Uterus (tissue), 4 donors: ENCODE measurements around the gene IFI6. TPM values are rescaled to one million over a fixed set of nuclear protein-coding genes. Genes with fewer than 3 reads are reported as not detected.

ENCODE experiments used
- DNase-seq, 2 donors: peaks; one replicate each; pipeline ENCODE4 v3.0.0-alpha.2; 2019 to 2020
- H3K27ac ChIP-seq, 2 donors: fragments of 200-600 bp; sonication (generic); 1 replicate in 1 of 2; 2 replicates in 1 of 2; pipeline ENCODE4 v1.5.1; 2016 to 2018
- H3K27me3 ChIP-seq, 2 donors: fragments of 200-600 bp; sonication (generic); one replicate each; pipeline ENCODE4 v1.5.1; 2018 to 2019; ENCODE audit warnings: control low read depth in 1 of 2
- H3K36me3 ChIP-seq, 2 donors: fragments of 200-600 bp; sonication (generic); one replicate each; pipeline ENCODE4 v1.5.1; 2019; ENCODE audit warnings: control low read depth in 1 of 2
- H3K4me1 ChIP-seq, 2 donors: fragments of 200-600 bp; sonication (generic); one replicate each; pipeline ENCODE4 v1.5.1; 2018 to 2019; ENCODE audit warnings: control low read depth in 1 of 2
- H3K4me3 ChIP-seq, 2 donors: fragments of 200-600 bp; sonication (generic); 1 replicate in 1 of 2; 2 replicates in 1 of 2; pipeline ENCODE4 v1.5.1; 2018 to 2019; ENCODE audit warnings: mild to moderate bottlenecking in 1 of 2
- H3K9me3 ChIP-seq, 2 donors: fragments of 200-600 bp; sonication (generic); one replicate each; pipeline ENCODE4 v1.5.1; 2019; ENCODE audit warnings: control low read depth in 1 of 2
- POLR2A ChIP-seq, 2 donors: fragments of 450-650 bp; IDR thresholded peaks; one replicate each; pipeline ENCODE4 v1.6.1; 2016; ENCODE audit warnings: antibody characterized with exemption in 2 of 2, mild to moderate bottlenecking in 1 of 2, moderate library complexity in 1 of 2
- intact Hi-C: fragments of 100-400 bp; cut with DNase I; formaldehyde crosslinking; loops from one replicate; pipeline ENCODE4 v1.15.1; 2023; ENCODE audit warnings: low total_unique reads
- total RNA-seq, 4 donors: library from RNA; depleted of rRNA in 3 of 4; stranded (reverse); fragments of >200 nt in 3 of 4; gene quantifications; one replicate each; pipeline versions ENCODE4 v1.1.0 to v1.2.4, GENCODE V29; 2014 to 2023
- TF ChIP-seq, protein P1 (sequence below), 4 experiments: fragments of 200-600 bp in 2 of 4; fragments of 450-650 bp in 2 of 4; sonication (generic) in 2 of 4; IDR thresholded peaks; one replicate each; pipeline ENCODE4 v1.5.1; 2016 to 2019; ENCODE audit warnings: antibody characterized with exemption in 4 of 4, mild to moderate bottlenecking in 2 of 4, moderate library complexity in 1 of 4
- donor health status: DM: yes; HTN: yes; CAD: no.

Gene IFI6
- total RNA-seq, 4 donors from 2014 or later: 64.4 to 103 (median 79.5) TPM

GRCh38 chr1:27660300-27660835, 11.6 kb downstream of the IFI6 start:
- Histone ChIP-seq H3K9me3 (no peaks in the 10 kb centered on the region), H3K27me3 (no peaks in the 10 kb centered on the region), H3K27ac (peak overlapping the region; percentile 92), H3K4me1 (peaks cover 0 to 3% of the 10 kb centered on the region in 2 donors), H3K36me3 (no peaks in the 10 kb centered on the region), H3K4me3 (peak overlapping the region; percentile 23 to 66)
- no peak for DNase-seq
- TF ChIP-seq POLR2A (IDR thresholded peaks at IDR 0.05): no peak
- TF ChIP-seq, protein P1, sequence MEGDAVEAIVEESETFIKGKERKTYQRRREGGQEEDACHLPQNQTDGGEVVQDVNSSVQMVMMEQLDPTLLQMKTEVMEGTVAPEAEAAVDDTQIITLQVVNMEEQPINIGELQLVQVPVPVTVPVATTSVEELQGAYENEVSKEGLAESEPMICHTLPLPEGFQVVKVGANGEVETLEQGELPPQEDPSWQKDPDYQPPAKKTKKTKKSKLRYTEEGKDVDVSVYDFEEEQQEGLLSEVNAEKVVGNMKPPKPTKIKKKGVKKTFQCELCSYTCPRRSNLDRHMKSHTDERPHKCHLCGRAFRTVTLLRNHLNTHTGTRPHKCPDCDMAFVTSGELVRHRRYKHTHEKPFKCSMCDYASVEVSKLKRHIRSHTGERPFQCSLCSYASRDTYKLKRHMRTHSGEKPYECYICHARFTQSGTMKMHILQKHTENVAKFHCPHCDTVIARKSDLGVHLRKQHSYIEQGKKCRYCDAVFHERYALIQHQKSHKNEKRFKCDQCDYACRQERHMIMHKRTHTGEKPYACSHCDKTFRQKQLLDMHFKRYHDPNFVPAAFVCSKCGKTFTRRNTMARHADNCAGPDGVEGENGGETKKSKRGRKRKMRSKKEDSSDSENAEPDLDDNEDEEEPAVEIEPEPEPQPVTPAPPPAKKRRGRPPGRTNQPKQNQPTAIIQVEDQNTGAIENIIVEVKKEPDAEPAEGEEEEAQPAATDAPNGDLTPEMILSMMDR (IDR thresholded peaks at IDR 0.05): no peak
- intact Hi-C loops: loop anchor here (5.0 to 10.0 kb wide), 3 partner anchors 56 to 356 kb away; partner anchors contain the start of gene AHDC1

DNA sequence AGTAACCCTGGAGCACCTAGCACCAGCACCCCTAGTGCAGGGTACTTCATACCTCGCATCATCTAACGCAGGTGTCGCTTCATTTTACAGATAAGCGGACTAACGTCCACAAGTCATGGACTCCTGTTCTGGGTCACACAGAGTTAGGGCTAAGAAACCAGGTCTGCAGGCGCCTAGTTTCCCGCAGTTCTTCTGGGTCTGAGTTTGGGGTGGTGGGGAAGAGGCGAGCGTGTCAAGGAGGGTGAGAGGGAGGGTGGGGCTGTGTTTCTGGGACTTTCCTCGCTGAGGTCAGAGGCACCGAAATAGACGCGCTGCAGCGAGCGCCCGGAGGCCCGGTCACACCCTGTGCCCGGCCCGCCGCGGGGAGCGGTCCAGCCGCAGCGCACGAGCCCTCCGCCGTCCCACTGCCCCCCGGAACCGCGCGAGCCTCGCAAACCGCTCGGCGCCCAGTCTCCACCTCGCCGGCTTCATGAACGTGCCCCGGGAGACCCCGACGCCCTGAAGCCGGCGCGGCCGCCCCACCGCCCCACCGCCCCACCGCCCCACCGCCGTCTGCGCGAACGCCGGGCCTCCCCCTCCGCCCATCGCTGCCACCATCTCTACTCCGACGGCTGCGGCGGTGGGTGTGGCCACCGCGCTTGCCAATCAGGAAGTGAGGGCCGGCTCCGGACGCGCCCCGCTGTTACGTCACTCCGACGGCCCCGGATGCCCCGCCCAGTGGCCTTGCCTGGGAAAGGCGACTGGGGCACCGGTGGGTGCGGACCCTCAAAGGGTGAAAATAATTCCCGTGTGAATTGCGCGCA, 12.3 kb downstream of the IFI6 start:
- Histone ChIP-seq H3K36me3 (no peaks in the 10 kb centered on the region), H3K9me3 (no peaks in the 10 kb centered on the region), H3K4me1 (peaks cover 0 to 3% of the 10 kb centered on the region in 2 donors), H3K4me3 (peak overlapping the region; percentile 23 to 66), H3K27me3 (no peaks in the 10 kb centered on the region), H3K27ac (peak overlapping the region; percentile 92)
- intact Hi-C loops: loop anchor here (5.0 to 10.0 kb wide), 3 partner anchors 55 to 355 kb away; partner anchors contain the start of gene AHDC1
- TF ChIP-seq POLR2A (IDR thresholded peaks at IDR 0.05): peak; percentile 54 to 74
- TF ChIP-seq, protein P1 (IDR thresholded peaks at IDR 0.05): peak in 1 of 4 experiments; percentile 27
- DNase-seq: peak; percentile 90 to 93

DNA sequence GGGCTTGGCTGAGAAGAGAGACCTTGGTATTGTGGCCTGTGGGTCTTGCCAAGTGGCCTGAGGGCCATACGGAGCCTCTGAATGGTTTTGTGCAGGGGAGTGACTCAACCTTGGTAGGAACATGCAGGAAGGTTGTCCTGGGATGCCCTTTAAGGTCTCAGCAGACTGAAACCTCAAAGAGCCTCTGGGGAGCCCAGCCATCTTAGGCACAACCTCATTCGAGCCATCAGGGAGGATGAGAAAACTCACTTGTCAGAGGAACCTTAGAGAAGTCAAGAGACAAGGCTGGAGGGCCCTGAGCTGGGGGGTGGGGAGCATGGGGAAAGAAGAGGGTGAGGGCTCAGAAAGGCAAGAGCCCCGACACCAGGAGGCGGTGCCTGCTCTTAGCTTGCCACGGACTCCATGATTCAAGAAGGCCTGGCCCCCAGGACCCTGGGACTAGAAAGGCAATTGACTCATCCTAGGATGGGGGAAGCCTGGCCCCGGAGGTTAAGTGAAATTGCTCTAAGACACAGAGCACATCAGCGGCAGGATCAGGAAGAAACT, 13.0 kb downstream of the IFI6 start:
- Histone ChIP-seq H3K27ac (peak overlapping the region; percentile 92), H3K4me1 (peaks cover 0 to 3% of the 10 kb centered on the region in 2 donors), H3K9me3 (no peaks in the 10 kb centered on the region), H3K27me3 (no peaks in the 10 kb centered on the region), H3K36me3 (no peaks in the 10 kb centered on the region), H3K4me3 (no peak overlapping the region)
- intact Hi-C loops: no loop called here
- DNase-seq: no peak
- no peak for TF ChIP-seq POLR2A (IDR thresholded peaks at IDR 0.05)
- TF ChIP-seq, protein P1 (IDR thresholded peaks at IDR 0.05): no peak

GRCh38 chr1:27656157-27656893, 15.7 kb downstream of the IFI6 start:
- peak; percentile 37 to 50 for DNase-seq
- Histone ChIP-seq H3K36me3 (no peaks in the 10 kb centered on the region), H3K27me3 (no peaks in the 10 kb centered on the region), H3K4me1 (peaks cover 0 to 3% of the 10 kb centered on the region in 2 donors), H3K9me3 (no peaks in the 10 kb centered on the region), H3K27ac (peak overlapping the region in 1 of 2 donors; percentile 54), H3K4me3 (no peak overlapping the region)
- intact Hi-C loops: no loop called here
- TF ChIP-seq, protein P1 (IDR thresholded peaks at IDR 0.05): no peak
- TF ChIP-seq POLR2A (IDR thresholded peaks at IDR 0.05): peak in 1 of 2 donors; percentile 17
